Naive thymus-derived CD4-positive, alpha-beta T cell (primary cell): Measurements from ENCODE around the gene S100A16. TPM values are rescaled to one million over a fixed set of nuclear protein-coding genes. Genes with fewer than 3 reads are reported as not detected.
A peak's percentile ranks its signal among the peaks of the same experiment; 100 is the strongest.

ENCODE experiments used
- ATAC-seq: fragments of 150-1000 bp; cut with Tn5 transposase; 2 replicates; pipeline ENCODE4 v1.10.0; 2021; ENCODE audit warnings: mild to moderate bottlenecking, moderate library complexity
- CTCF ChIA-PET: fragments of 350-600 bp; sonication (Branson Sonifier 250); formaldehyde crosslinking; loops from one replicate; lab custom pipeline; 2021; ENCODE audit warnings: antibody characterized with exemption; lab: Charles Lee
- POLR2A ChIA-PET: fragments of 350-600 bp; sonication (Branson Sonifier 250); formaldehyde crosslinking; loops from one replicate; lab custom pipeline; 2021; ENCODE audit warnings: antibody characterized with exemption, inconsistent platforms; lab: Charles Lee
- DNase-seq, 9 donors: peaks; one replicate each; pipeline versions ENCODE4 v3.0.0 to v3.0.0-alpha.2; 2020 to 2022; ENCODE audit warnings: mixed read lengths in 1 of 9
- H3K27ac ChIP-seq: one replicate; pipeline ENCODE4 v1.7.0; 2013; ENCODE audit warnings: mild to moderate bottlenecking, low read depth, low read length, moderate library complexity
- H3K27me3 ChIP-seq, 2 donors: one replicate each; pipeline ENCODE4 v1.7.0; 2013; ENCODE audit warnings: low read length in 2 of 2, mild to moderate bottlenecking in 2 of 2, moderate library complexity in 2 of 2; ENCODE audit not compliant: control insufficient read depth in 2 of 2, insufficient read depth in 2 of 2
- H3K36me3 ChIP-seq, 3 experiments: 1 replicate in 2 of 3; 2 replicates in 1 of 3; pipeline ENCODE4 v1.7.0; 2013; ENCODE audit warnings: low read length in 3 of 3, mild to moderate bottlenecking in 3 of 3, moderate library complexity in 1 of 3; ENCODE audit not compliant: insufficient read depth in 3 of 3, control insufficient read depth in 2 of 3
- H3K4me1 ChIP-seq, 2 donors: one replicate each; pipeline ENCODE4 v1.7.0; 2013; ENCODE audit warnings: low read length in 2 of 2, mild to moderate bottlenecking in 2 of 2, moderate library complexity in 1 of 2; ENCODE audit not compliant: control insufficient read depth in 2 of 2, insufficient read depth in 2 of 2
- H3K4me3 ChIP-seq: 2 replicates; pipeline ENCODE4 v1.7.0; 2013; ENCODE audit warnings: mild to moderate bottlenecking, low read length
- H3K9me3 ChIP-seq, 3 experiments: 1 replicate in 2 of 3; 2 replicates in 1 of 3; pipeline ENCODE4 v1.7.0; 2013; ENCODE audit warnings: low read length in 3 of 3; ENCODE audit not compliant: control insufficient read depth in 2 of 3
- H3K27ac Mint-ChIP-seq, 9 donors: one replicate each; pipeline ENCODE4 v1.8.0; 2020 to 2022; ENCODE audit warnings: mixed read lengths in 9 of 9, mild to moderate bottlenecking in 8 of 9, moderate library complexity in 5 of 9, inconsistent platforms in 2 of 9
- H3K27me3 Mint-ChIP-seq, 5 donors: one replicate each; pipeline ENCODE4 v1.8.0; 2021 to 2022; ENCODE audit warnings: mixed read lengths in 5 of 5, mild to moderate bottlenecking in 1 of 5
- H3K36me3 Mint-ChIP-seq, 5 donors: one replicate each; pipeline ENCODE4 v1.8.0; 2020 to 2022; ENCODE audit warnings: mixed read lengths in 5 of 5, mild to moderate bottlenecking in 3 of 5, inconsistent platforms in 1 of 5
- H3K4me1 Mint-ChIP-seq, 7 donors: one replicate each; pipeline ENCODE4 v1.8.0; 2020 to 2022; ENCODE audit warnings: mixed read lengths in 7 of 7, mild to moderate bottlenecking in 3 of 7, inconsistent platforms in 1 of 7
- H3K4me3 Mint-ChIP-seq, 10 donors: one replicate each; pipeline ENCODE4 v1.8.0; 2020 to 2022; ENCODE audit warnings: mild to moderate bottlenecking in 10 of 10, mixed read lengths in 10 of 10, moderate library complexity in 6 of 10, inconsistent platforms in 2 of 10
- H3K9me3 Mint-ChIP-seq, 11 donors: one replicate each; pipeline ENCODE4 v1.8.0; 2020 to 2022; ENCODE audit warnings: mixed read lengths in 11 of 11, mild to moderate bottlenecking in 4 of 11, inconsistent platforms in 1 of 11, moderate library complexity in 1 of 11
- intact Hi-C, 2 donors: fragments of 100-400 bp; cut with micrococcal nuclease; formaldehyde crosslinking; loops; one replicate each; pipeline ENCODE4 v1.15.1; 2023
- polyA plus RNA-seq, 2 donors: library from polyadenylated mRNA; unstranded; fragments of 300-500 nt; fragmentation: Illumina TruSeq; gene quantifications; one replicate each; pipeline ENCODE4 v1.2.3, GENCODE V29; 2021
- total RNA-seq, 6 experiments: library from RNA in 5 of 6; stranded (reverse) in 5 of 6; gene quantifications; 1 replicate in 5 of 6; 2 replicates in 1 of 6; pipeline ENCODE4 v1.2.3 and lab custom pipeline; 2021 to 2026

The S100A16 gene
- total and polyA plus RNA-seq, 7 experiments from 2014 or later, result not detected

DNA sequence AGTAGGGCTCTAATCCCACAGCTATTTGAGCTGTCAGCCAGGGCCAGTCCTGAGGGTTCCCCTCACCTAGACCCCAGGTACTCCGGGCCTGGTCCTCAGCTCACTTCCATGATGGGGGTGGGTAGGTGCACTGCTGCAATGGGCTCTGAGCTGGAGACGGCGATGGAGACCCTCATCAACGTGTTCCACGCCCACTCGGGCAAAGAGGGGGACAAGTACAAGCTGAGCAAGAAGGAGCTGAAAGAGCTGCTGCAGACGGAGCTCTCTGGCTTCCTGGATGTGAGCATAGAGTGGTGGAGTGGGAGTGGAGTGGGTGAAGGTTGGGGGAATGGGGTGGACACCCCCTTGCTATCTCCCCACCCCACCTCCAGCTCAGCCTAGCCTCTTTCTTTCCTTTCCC, 17.4 kb upstream of the S100A16 start:
- intact Hi-C loops, result loop anchor here (5.0 to 10.0 kb wide), 4 partner anchors 98 to 292 kb away; partner anchors contain the start of genes GATAD2B (in 1 of the 2) and S100A9 (in 1 of the 2)

DNA sequence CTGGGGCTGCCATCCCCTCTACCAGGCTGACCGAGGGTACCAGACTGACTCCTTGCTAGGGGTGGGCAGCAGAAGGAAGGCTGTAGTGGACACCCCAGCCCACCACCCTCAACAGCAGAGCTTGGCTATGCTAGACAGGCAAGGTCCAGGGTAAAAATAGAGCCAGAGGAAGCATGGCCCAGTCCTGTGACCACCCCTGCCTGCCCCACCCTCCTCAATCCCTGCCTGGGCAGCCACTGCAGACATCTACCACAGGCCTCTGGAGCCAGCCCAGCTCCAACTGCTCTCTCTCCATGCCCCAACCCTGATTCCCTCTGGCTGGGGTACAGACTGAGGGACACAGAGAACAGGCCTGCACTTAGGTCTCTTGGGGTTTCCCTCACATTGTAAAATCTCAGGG, 17.0 kb upstream of the S100A16 start:
- Histone ChIP-seq H3K4me1 (peaks cover 0 to 6% of the 10 kb centered on the region in 2 donors), H3K27ac (no peak overlapping the region), H3K4me3 (no peak overlapping the region), H3K27me3 (peaks cover 0 to 2% of the 10 kb centered on the region in 2 donors), H3K36me3 (peaks cover 0 to 8% (median 0%) of the 10 kb centered on the region in 3 experiments), H3K9me3 (no peaks in the 10 kb centered on the region)
- POLR2A ChIA-PET, result interaction anchor here (0.8 to 0.9 kb wide), 2 partner anchors 86 to 89 kb away, joined by 3 to 4 read pairs; partner anchors contain the start of gene S100A5
- Mint-ChIP-seq H3K4me1 (peaks cover 13 to 23% (median 19%) of the 10 kb centered on the region in 7 donors), H3K9me3 (peaks cover 0 to 4% (median 0%) of the 10 kb centered on the region in 11 donors), H3K4me3 (no peak overlapping the region), H3K36me3 (peaks cover 0 to 9% (median 3%) of the 10 kb centered on the region in 5 donors), H3K27ac (peak overlapping the region in 1 of 9 donors; percentile 51), H3K27me3 (peaks cover 0 to 12% (median 3%) of the 10 kb centered on the region in 5 donors)
- DNase-seq (no peak), ATAC-seq (no peak)
- CTCF ChIA-PET, result no interaction called here
- intact Hi-C loops, result loop anchor here (5.0 to 10.0 kb wide), 4 partner anchors 98 to 292 kb away; partner anchors contain the start of genes GATAD2B (in 1 of the 2) and S100A9 (in 1 of the 2)

More for the DNA sequence above, 17.4 kb upstream of the S100A16 start:
- H3K4me1 Mint-ChIP-seq, result peaks cover 13 to 25% (median 22%) of the 10 kb centered on the region in 7 donors
- no peak overlapping the region for H3K4me3 ChIP-seq
- POLR2A ChIA-PET, result interaction anchor here (0.6 to 0.9 kb wide), 3 partner anchors 86 to 154 kb away, joined by 3 to 7 read pairs (median 4); partner anchors contain the start of gene S100A5
- H3K4me1 ChIP-seq, result peaks cover 2 to 6% of the 10 kb centered on the region in 2 donors
- no peaks in the 10 kb centered on the region for H3K9me3 ChIP-seq
- H3K9me3 Mint-ChIP-seq, result peaks cover 0 to 4% (median 0%) of the 10 kb centered on the region in 11 donors
- ATAC-seq, result no peak
- peaks cover 0 to 9% (median 4%) of the 10 kb centered on the region in 5 donors for H3K36me3 Mint-ChIP-seq
- H3K27me3 ChIP-seq, result peaks cover 0 to 2% of the 10 kb centered on the region in 2 donors
- H3K27me3 Mint-ChIP-seq, result peaks cover 0 to 12% (median 3%) of the 10 kb centered on the region in 5 donors
- CTCF ChIA-PET, result interaction anchor here (0.7 kb wide), 1 partner anchor 120 kb away, joined by 3 read pairs; no protein-coding TSS in a partner anchor
- H3K36me3 ChIP-seq, result peaks cover 0 to 8% (median 0%) of the 10 kb centered on the region in 3 experiments
- no peak overlapping the region for H3K27ac ChIP-seq
- no peak for DNase-seq
- peak overlapping the region in 2 of 9 donors; percentile 23 to 51 for H3K27ac Mint-ChIP-seq
- no peak overlapping the region for H3K4me3 Mint-ChIP-seq

DNA sequence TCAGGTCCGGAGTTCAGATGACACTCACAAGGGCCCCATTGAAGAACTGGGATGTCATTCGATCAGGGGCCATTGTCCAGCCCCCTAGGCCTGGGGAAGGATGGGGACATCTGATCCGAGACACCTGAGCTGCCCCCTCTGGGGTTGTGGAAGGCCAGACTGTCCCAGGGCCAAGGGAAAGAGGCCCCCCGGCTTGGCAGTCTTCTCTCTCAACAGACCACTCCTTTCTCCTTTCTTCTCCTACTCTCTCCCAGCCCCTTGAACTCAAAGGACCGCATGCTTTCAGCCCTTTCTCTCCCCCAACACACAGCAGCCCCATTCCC, 16.4 kb upstream of the S100A16 start:
- Histone ChIP-seq H3K4me3 (no peak overlapping the region), H3K4me1 (peaks cover 0 to 6% of the 10 kb centered on the region in 2 donors), H3K27me3 (peaks cover 0 to 2% of the 10 kb centered on the region in 2 donors), H3K9me3 (no peaks in the 10 kb centered on the region), H3K36me3 (peaks cover 0 to 5% (median 0%) of the 10 kb centered on the region in 3 experiments), H3K27ac (no peak overlapping the region)
- ATAC-seq (no peak), DNase-seq (no peak)
- intact Hi-C loops, result no loop called here
- ChIA-PET CTCF (no interaction called here), POLR2A (interaction anchor here (0.6 kb wide), 1 partner anchor 1831 kb away, joined by 3 read pairs; no protein-coding TSS in a partner anchor)
- peaks cover 0 to 12% (median 3%) of the 10 kb centered on the region in 5 donors for H3K27me3 Mint-ChIP-seq
- H3K36me3 Mint-ChIP-seq, result peaks cover 0 to 6% (median 3%) of the 10 kb centered on the region in 5 donors
- no peak overlapping the region for H3K27ac Mint-ChIP-seq
- peaks cover 13 to 23% (median 15%) of the 10 kb centered on the region in 7 donors for H3K4me1 Mint-ChIP-seq
- H3K4me3 Mint-ChIP-seq, result no peak overlapping the region
- peaks cover 0 to 4% (median 0%) of the 10 kb centered on the region in 11 donors for H3K9me3 Mint-ChIP-seq

DNA sequence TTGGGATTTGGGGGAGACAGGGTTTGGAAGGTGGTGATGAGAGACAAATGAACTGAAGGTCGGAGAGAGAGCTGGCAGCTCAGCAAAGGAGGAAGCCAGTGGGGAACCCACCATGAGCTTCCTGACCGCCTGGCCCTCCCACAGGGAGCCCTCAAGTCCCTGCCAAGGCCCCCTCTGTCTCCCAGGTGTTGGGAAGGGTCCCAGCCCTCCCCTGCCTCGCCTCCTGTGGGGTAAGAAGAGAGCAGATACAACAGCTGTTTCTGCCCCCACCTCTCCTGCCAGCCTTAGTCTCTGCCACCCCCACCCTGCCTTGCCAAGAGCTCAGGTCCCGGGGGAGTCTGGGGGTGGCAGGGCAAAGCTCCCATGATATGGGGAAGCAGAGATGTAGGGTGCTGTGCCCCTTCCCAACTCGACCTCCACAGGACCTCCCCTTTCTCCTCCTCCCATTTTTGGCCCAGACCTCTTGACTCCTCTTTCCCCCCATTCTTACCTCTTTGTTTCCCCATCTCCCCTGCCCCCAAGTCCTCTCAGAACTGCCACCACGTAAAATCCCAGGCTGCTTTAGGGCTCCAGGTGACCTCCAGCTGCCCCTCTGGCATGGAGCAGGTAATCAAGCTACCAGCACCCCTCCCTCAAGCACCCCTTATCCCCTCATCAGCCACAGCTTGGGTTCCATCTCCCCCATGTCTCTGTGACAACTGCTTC, 15.9 kb upstream of the S100A16 start:
- Histone ChIP-seq H3K27ac (no peak overlapping the region), H3K4me1 (peaks cover 0 to 6% of the 10 kb centered on the region in 2 donors), H3K4me3 (no peak overlapping the region), H3K27me3 (peaks cover 0 to 2% of the 10 kb centered on the region in 2 donors), H3K36me3 (no peaks in the 10 kb centered on the region), H3K9me3 (no peaks in the 10 kb centered on the region)
- Mint-ChIP-seq H3K4me1 (peaks cover 9 to 25% (median 13%) of the 10 kb centered on the region in 7 donors), H3K27me3 (peaks cover 0 to 12% (median under 1%) of the 10 kb centered on the region in 5 donors), H3K27ac (peak overlapping the region in 3 of 9 donors; percentile 22 to 55 (median 53)), H3K9me3 (peaks cover 0 to 4% (median 0%) of the 10 kb centered on the region in 11 donors), H3K36me3 (peaks cover 0 to 5% (median 0%) of the 10 kb centered on the region in 5 donors), H3K4me3 (no peak overlapping the region)
- ChIA-PET POLR2A (interaction anchor here (0.6 to 0.9 kb wide), 2 partner anchors 13 to 1830 kb away, joined by 3 read pairs; no protein-coding TSS in a partner anchor), CTCF (no interaction called here)
- ATAC-seq (no peak), DNase-seq (no peak)
- intact Hi-C loops, result no loop called here

DNA sequence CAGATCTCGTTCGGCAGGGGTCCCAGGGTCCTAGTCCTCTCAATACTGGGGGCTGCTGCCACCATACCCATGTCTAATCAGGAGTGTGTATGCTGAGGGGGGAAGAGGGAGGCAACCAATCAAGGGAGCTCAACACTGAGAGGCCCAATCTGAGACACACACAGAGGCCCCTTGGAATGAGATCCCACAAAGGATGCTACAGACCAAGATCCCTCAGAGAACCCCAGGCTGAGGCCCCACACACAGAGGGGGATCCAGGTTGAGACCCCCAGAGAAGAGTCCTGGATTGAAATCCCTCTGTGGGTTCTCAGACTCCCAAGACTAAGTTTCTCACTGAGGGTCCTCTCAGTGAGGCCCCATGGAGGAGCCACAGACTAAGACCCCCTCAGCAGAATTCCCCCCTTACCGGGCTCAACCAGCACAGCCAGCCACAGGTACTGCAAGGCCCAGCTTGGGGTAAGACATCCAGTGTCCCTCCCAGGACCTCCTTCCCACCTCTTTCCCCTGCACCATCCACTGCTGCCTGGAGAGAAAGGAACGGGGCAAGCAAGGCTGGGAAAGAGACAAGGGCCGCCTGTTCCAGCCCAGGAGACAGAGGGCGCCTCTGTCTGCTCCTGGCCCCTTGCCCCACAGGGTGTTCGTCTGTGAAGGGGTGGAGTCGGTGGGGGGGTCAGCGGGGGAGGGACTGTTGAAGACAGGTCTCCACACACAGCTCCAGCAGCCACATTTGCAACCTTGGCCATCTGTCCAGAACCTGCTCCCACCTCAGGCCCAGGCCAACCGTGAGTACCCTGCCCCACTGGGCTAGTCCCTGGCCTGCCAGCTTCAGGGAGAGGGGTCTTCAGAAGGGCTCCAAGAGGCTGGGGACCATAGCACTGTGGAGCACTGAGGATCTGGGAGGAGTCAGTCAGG, 15.0 kb upstream of the S100A16 start, which contains the start of gene S100A1:
Gene S100A1, plus strand, starts transcription at position 720 of the 912 bp plus-strand sequence. CDS start 2,088 bp downstream, outside the sequence.
- H3K9me3 ChIP-seq, result no peaks in the 10 kb centered on the region
- intact Hi-C loops, result no loop called here
- peaks cover 0 to 2% of the 10 kb centered on the region in 2 donors for H3K27me3 ChIP-seq
- no peak within 1 kb of the TSS for H3K27ac ChIP-seq
- ChIA-PET POLR2A (interaction anchor here (0.9 kb wide), 1 partner anchor 13 kb away, joined by 3 read pairs; no protein-coding TSS in a partner anchor), CTCF (no interaction called here)
- peaks cover 0 to 2% (median 0%) of the 10 kb centered on the region in 11 donors for H3K9me3 Mint-ChIP-seq
- peak within 1 kb of the TSS in 3 of 9 donors; percentile 22 to 74 (median 53) for H3K27ac Mint-ChIP-seq
- peaks cover 0 to 12% (median 0%) of the 10 kb centered on the region in 5 donors for H3K27me3 Mint-ChIP-seq
- DNase-seq (no peak), ATAC-seq (peak; percentile 4)
- H3K36me3 Mint-ChIP-seq, result peaks cover 0 to 7% (median 0%) of the 10 kb centered on the region in 5 donors
- H3K4me1 Mint-ChIP-seq, result peaks cover under 1 to 20% (median 6%) of the 10 kb centered on the region in 7 donors
- H3K4me3 ChIP-seq, result no peak within 1 kb of the TSS
- H3K4me3 Mint-ChIP-seq, result peak within 1 kb of the TSS in 2 of 10 donors; percentile 23 to 56
- no peaks in the 10 kb centered on the region for H3K36me3 ChIP-seq
- no peaks in the 10 kb centered on the region for H3K4me1 ChIP-seq
